HG02870 (cell line): ENCODE results near the gene PXK.

Source experiments
- ATAC-seq: cut with Tn5 transposase; IDR thresholded peaks from one replicate; pipeline ENCODE4 v1.9.1; 2021; ENCODE audit warnings: mild to moderate bottlenecking, moderate library complexity; ENCODE audit not compliant: unreplicated experiment

The PXK gene

GRCh38 chr3:58379351-58380073, 46.8 kb downstream of the PXK start:
- no peak for ATAC-seq

GRCh38 chr3:58383476-58383875, 50.8 kb downstream of the PXK start:
- ATAC-seq = no peak

GRCh38 chr3:58383904-58384303, 51.2 kb downstream of the PXK start:
- no peak for ATAC-seq

- ATAC-seq = no peak
Measured at GRCh38 chr3:58384381-58385090, 51.8 kb downstream of the PXK start.

GRCh38 chr3:58386626-58387365, 54.1 kb downstream of the PXK start:
- no peak for ATAC-seq

- ATAC-seq = no peak
Measured at GRCh38 chr3:58387650-58388546, 55.2 kb downstream of the PXK start.

GRCh38 chr3:58388550-58389091, 55.9 kb downstream of the PXK start:
- no peak for ATAC-seq

GRCh38 chr3:58391156-58391865, 58.6 kb downstream of the PXK start:
- ATAC-seq = no peak

- ATAC-seq = no peak
Measured at GRCh38 chr3:58392181-58392580, 59.5 kb downstream of the PXK start.

- no peak for ATAC-seq
Measured at GRCh38 chr3:58394339-58394738, 61.6 kb downstream of the PXK start.

GRCh38 chr3:58398669-58399333, 66.1 kb downstream of the PXK start:
- ATAC-seq = no peak

GRCh38 chr3:58403513-58404109, 70.9 kb downstream of the PXK start:
- no peak for ATAC-seq

GRCh38 chr3:58404396-58404795, 71.7 kb downstream of the PXK start:
- ATAC-seq = no peak

GRCh38 chr3:58408906-58409305, 76.2 kb downstream of the PXK start:
- no peak for ATAC-seq

- ATAC-seq = no peak
Measured at GRCh38 chr3:58409663-58410062, 77.0 kb downstream of the PXK start.

GRCh38 chr3:58411036-58411435, 78.3 kb downstream of the PXK start:
- ATAC-seq = no peak

GRCh38 chr3:58411851-58412830, 79.4 kb downstream of the PXK start:
- ATAC-seq = no peak
